Breast epithelium (tissue), 3 donors: Measurements from ENCODE around the gene EDN3.

Experiments
- CTCF ChIP-seq, 3 donors: fragments of 450-650 bp; IDR thresholded peaks; one replicate each; pipeline ENCODE4 v1.5.1; 2016 to 2017; ENCODE audit warnings: antibody characterized with exemption in 3 of 3, mild to moderate bottlenecking in 3 of 3, moderate library complexity in 3 of 3
- POLR2AphosphoS5 ChIP-seq, 3 donors: sonication (generic); formaldehyde crosslinking; IDR thresholded peaks; one replicate each; pipeline ENCODE4 v1.6.1; 2017; ENCODE audit warnings: antibody characterized with exemption in 3 of 3

- TF ChIP-seq CTCF (IDR thresholded peaks at IDR 0.05) (no peak), POLR2AphosphoS5 (IDR thresholded peaks at IDR 0.05) (no peak)
These were observed 8.2 kb downstream of the EDN3 start for GRCh38 chr20:59308493-59309201.
